ENCODE data around the gene LYZL1.

Gene LYZL1

DNA sequence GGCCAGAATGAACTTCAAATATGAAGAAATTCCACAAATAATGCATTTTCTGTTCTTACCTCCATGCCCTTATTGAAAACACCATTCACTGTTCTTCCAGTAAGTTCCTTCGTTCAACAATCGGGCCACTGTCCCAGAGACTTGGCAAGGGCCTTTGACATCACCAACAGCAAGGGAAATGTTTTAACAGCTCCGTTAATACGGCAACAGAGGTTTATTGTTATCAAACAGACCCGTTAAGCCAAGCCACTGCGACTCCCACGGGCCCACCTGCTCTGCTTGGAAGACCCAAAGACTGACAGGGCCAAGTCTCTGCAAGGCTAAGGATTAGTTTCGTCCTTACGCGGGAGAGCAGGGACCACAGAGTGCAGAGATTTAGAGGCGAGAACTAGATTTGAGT is 43.4 kb upstream of the LYZL1 start:
- no peak overlapping the region for H3K4me3 ChIP-seq (ENCODE audit: low read depth, low read length)
- in situ Hi-C loops (cut with HindIII; ENCODE audit: low sequenced_read_pairs), result no loop called here
- no peak for DNase-seq (ENCODE audit: low read depth)
- TF ChIP-seq, protein P1, sequence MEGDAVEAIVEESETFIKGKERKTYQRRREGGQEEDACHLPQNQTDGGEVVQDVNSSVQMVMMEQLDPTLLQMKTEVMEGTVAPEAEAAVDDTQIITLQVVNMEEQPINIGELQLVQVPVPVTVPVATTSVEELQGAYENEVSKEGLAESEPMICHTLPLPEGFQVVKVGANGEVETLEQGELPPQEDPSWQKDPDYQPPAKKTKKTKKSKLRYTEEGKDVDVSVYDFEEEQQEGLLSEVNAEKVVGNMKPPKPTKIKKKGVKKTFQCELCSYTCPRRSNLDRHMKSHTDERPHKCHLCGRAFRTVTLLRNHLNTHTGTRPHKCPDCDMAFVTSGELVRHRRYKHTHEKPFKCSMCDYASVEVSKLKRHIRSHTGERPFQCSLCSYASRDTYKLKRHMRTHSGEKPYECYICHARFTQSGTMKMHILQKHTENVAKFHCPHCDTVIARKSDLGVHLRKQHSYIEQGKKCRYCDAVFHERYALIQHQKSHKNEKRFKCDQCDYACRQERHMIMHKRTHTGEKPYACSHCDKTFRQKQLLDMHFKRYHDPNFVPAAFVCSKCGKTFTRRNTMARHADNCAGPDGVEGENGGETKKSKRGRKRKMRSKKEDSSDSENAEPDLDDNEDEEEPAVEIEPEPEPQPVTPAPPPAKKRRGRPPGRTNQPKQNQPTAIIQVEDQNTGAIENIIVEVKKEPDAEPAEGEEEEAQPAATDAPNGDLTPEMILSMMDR (IDR thresholded peaks at IDR 0.05; ENCODE audit: low read depth, low read length, missing control alignments), result no peak

- TF ChIP-seq, protein P1 (IDR thresholded peaks at IDR 0.05; ENCODE audit: low read depth, low read length, missing control alignments), result no peak
- in situ Hi-C loops (cut with HindIII; ENCODE audit: low sequenced_read_pairs), result no loop called here
Measured at GRCh38 chr10:29246449-29246848, 42.4 kb upstream of the LYZL1 start.

GRCh38 chr10:29248158-29248557 is 40.7 kb upstream of the LYZL1 start:
- DNase-seq (ENCODE audit: low read depth), result no peak
- H3K4me3 ChIP-seq (ENCODE audit: low read depth, low read length), result no peak overlapping the region
- TF ChIP-seq, protein P1 (IDR thresholded peaks at IDR 0.05; ENCODE audit: low read depth, low read length, missing control alignments), result no peak
- in situ Hi-C loops (cut with HindIII; ENCODE audit: low sequenced_read_pairs), result no loop called here

More at GRCh38 chr10:29246449-29246848, 42.4 kb upstream of the LYZL1 start:
- DNase-seq (ENCODE audit: low read depth), result no peak
- H3K4me3 ChIP-seq (ENCODE audit: low read depth, low read length), result no peak overlapping the region

DNA sequence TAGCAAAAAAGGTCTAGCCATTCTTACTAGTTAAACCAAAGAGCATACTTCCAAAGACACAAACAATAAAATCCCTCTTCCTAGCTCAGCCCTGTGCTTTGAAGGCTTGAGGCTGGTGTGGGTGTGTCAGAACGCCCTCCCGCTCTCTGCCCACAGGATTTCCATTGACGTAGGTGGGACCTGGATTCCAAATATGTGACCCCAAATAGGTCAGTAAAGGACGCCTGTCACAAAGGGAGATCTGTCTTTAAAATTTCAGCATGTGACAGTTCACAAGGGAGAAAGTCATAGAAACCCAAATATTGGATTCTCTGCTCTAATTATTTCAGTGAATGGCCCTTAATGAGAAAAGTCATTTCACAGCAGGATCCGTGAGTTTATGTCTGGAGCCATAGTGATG is 39.9 kb upstream of the LYZL1 start:
- no peak for DNase-seq (ENCODE audit: low read depth)
- in situ Hi-C loops (cut with HindIII; ENCODE audit: low sequenced_read_pairs), result no loop called here
- TF ChIP-seq, protein P1 (IDR thresholded peaks at IDR 0.05; ENCODE audit: low read depth, low read length, missing control alignments), result no peak
- no peak overlapping the region for H3K4me3 ChIP-seq (ENCODE audit: low read depth, low read length)

GRCh38 chr10:29250066-29250465 is 38.8 kb upstream of the LYZL1 start:
- TF ChIP-seq, protein P1 (IDR thresholded peaks at IDR 0.05; ENCODE audit: low read depth, low read length, missing control alignments), result no peak
- no peak overlapping the region for H3K4me3 ChIP-seq (ENCODE audit: low read depth, low read length)
- in situ Hi-C loops (cut with HindIII; ENCODE audit: low sequenced_read_pairs), result loop anchor here (5.0 kb wide), 1 partner anchor 48 kb away; no protein-coding TSS in a partner anchor
- DNase-seq (ENCODE audit: low read depth), result no peak

DNA sequence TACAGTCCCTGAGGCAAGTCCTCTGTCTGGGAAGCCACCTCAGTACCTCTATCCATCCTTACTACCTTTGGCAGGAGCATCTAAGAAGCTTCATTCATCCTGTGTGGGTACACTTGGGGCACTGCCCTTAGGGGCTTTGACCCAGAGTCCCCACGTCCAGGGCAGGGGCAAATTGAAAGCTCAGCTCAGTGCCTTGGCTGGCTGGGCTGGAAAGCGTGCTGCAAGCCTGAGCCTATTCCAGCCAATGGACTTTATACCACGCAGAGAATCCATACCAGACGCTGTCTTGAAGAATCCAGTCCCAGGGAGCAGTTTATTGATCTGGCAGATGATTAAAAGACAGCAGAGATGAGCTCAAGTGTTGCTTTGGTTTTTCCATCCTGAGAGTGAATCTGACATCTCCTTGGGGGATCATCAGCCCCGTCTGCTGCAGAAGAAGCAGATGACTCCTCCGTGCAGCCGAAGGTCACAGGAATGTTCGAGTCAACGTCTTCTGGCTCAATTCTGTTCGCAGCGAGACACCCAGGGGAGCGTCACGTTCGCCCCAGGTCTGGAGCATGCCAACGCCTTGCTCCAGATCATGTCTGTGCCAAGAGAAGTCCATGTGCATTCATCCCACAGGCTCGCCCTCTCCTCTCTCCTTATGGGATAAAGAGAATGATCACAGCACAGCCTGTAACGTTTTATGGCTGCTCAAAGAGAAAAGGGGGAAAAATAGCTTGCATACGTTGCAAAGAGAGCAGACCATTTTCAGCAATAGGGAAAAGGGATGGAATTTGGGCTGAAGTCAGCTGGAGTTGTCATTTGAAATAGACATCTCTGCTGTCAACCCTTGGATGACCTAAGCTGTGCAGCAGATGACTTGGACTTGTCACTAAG is 35.8 kb upstream of the LYZL1 start:
- TF ChIP-seq, protein P1 (IDR thresholded peaks at IDR 0.05; ENCODE audit: low read depth, low read length, missing control alignments), result no peak
- no peak for DNase-seq (ENCODE audit: low read depth)
- in situ Hi-C loops (cut with HindIII; ENCODE audit: low sequenced_read_pairs), result loop anchor here (5.0 kb wide), 1 partner anchor 51 kb away; no protein-coding TSS in a partner anchor
- H3K4me3 ChIP-seq (ENCODE audit: low read depth, low read length), result no peak overlapping the region
